Measurements from ENCODE around the gene MIPOL1.
"Not testable (repeated sequence)": the region's sequence is repeated elsewhere in the genome, so short reads cannot be mapped to it uniquely, and the experiment has no call there.

The MIPOL1 gene

DNA sequence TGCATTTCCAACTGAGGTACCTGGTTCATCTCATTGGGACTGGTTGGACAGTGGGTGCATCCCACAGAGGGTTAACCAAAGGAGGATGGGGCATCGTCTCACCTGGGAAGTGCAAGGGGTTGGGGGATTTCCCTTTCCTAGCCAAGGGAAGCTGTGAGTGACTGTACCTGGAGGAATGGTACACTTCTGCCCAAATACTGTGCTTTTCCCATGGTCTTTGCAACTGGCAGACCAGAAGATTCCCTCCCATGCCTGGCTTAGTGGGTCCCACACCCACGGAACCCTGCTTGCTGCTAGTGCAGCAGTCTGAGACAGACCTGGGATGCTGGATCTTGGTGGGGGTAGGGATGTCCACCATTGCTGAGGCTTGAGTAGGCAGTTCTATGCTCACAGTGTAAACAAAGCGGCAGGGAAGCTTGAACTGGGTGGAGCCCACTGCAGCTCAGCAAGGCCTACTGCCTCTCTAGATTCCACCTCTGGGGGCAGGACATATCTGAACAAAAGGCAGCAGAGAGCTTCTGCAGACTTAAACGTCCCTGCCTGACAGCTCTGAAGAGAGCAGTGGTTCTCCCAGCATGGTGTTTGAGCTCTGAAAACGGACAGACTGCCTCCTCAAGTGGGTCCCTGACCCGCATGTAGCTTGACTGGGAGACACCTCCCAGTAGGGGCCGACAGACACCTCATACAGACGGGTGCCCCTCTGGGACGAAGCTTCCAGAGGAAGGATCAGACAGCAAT lies 9.7 kb upstream of the MIPOL1 start:
- DNase-seq = not testable (repeated sequence)

DNA sequence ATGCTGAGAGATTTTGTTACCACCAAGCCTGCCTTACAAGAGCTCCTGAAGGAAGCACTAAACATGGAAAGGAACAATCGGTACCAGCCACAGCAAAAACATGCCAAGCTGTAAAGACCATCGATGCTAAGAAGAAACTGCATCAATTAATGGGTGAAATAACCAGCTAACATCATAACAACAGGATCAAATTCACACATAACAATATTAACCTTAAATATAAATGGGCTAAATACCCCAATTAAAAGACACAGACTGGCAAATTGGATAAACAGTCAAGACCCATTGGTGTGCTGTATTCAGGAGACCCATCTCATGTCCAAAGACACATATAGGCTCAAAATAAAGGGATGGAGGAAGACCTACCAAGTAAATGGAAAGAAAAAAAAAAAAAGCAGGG lies 8.0 kb upstream of the MIPOL1 start:
- DNase-seq = not testable (repeated sequence)

DNA sequence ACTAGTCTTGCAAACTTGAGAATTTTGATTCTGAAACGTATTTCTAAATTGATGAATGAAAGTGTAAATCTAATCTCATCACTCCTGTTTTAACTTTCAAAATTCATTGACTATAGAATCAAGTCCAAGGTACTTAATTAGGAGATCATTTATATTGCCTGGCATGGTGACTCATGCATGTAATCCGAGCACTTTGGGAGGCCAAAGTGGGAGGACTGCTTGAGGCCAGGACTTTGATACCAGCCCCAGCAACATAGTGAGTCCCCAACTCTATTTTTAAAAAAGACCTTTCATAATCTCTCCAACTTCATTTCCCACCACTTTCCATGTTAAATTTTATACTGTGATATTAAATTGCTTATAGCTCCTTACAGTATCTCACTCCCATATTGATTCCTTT lies 3.0 kb upstream of the MIPOL1 start:
- no peak for DNase-seq

DNA sequence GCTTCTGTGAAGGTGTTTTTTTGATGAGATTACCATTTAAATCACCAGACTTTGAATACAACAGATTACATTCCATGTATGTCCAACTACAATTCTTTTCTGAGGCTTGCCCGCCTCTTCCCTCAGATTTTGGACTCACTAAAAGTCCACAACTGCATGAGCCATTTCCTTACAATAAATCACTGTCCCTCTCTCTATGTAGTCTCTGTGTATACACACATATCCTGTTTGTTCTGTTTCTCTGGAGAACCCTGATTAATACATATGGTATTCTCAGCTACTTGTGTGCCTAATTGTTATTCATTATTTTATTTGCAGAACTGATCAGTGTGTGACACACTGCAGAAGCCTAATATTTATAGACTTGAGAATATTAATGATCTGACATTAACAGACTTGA lies 2.4 kb upstream of the MIPOL1 start:
- DNase-seq = no peak

DNA sequence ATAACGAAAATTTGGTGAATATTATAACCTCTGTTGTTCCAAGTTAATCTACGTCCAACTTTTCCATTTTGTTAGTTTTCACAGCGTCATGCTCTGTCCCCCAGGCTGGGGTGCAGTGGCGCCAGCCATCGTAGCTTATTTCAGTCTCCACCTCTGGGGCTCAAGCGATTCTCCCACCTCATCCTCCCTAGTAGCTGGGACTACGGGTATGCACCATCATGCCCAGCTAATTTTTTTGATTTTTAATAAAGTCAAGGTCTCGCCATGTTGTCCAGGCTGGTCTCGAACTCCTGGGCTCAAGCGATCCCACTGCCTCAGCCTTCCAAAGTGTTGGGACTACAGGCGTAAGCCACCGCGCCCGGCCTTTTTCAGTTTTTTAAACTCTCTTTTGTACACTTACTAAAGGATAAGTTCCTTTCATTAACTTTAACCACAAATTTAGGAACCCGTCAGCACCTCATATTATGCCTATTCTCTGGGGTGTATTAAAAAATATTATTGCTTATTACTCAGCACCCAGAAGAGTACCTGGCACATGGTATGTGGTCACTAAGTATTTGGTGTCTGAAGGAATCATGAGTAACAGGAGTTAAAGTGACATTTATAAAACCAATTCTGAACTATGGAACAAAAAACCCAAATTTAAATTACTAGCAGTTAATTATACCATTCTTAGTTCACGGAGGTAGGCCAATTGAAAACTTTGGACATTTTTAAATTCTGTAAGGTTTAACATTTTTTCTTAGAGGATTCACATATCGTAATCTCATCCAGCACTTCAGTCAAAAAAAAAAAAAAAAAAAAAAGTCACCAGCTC lies 925 bp upstream of the MIPOL1 start:
- DNase-seq = no peak

DNA sequence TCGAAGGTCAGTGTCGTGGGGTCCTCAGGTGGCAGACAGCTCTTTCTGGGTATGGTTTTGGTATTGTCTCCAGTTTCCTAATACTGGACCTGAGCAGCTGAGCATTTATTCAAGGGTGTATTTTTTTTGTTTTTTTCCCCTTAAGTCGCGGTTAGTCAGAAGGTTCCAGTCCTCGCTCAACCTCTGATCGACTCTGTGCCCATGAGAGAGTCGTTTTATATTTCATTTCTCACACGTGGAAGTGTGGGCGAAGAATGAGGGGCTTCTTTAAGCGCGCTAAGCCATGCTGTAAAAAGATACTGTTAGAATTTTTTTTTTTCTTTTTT lies 499 bp downstream of the MIPOL1 start:
- DNase-seq = no peak

DNA sequence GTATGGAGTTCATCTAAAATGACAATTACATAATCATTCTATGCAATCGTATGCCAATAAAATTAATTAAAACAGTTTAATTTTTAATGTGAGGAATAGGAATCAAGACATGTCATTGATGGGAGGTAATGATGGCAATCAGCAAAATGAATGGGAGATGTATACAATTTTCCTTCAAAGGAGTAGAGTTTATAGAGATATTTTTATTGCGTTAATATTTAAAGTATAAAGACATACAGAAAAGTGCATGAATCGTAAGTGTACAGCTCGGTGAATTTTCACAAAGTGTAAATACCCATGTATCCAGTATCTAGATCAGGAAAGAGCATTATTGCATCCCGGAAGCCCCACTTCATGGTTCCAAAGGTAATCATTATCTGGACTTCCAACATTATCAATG lies 1.2 kb downstream of the MIPOL1 start:
- DNase-seq = no peak

DNA sequence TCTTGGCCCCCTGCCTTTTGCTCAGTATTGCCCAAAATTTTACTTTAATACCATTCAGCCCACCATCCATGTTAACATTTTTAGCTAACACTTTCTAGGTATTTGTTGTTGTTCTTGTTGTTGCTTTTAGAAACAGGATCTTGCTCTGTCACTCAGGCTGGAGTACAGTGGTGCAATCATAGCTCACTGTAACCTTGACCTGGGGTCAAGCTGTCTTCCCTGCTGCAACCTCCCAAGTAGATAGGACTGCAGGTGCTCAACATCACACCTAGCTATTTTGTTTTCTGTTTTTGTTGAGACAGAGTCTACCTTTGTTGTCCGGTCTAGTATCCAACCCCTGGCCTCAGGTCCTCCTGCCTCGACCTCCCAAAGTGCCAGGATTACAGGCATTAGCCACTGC lies 4.0 kb downstream of the MIPOL1 start:
- no peak for DNase-seq

DNA sequence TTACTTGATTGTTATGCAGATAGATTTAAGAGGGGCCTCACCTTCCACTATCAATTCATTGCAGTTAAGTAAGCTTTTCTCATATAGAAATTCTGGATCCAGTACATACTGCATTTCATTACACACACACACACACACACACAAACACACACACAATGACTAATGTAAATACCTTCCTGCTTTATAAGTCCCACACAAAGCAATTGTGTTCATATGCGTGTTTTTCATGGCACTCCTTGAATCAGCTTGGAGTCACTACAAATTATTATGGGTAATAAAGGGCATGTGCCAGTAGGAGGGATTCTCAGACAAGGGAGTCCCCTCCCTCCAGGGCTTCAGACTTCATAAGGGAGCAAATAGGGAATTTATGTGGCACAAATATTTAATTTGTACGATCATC lies 4.5 kb downstream of the MIPOL1 start:
- no peak for DNase-seq

DNA sequence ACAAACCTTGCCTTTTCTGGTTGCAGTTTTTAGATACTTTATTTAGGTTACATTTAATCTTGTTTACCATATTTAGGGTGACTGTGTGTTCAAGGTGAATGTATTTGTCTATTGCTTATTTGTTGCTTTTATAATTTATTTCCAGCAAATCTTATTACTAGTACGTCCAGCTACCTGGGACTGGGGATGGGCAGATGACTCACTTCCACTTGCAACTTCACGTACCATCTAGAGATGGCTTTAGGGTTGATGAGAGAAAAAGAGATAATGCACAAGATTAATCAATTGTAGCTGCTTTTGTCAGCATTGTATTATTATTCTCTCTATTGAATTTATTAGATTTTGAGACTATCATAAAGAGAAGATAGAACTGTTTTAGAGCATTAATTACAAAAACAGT lies 5.1 kb downstream of the MIPOL1 start:
- no peak for DNase-seq

DNA sequence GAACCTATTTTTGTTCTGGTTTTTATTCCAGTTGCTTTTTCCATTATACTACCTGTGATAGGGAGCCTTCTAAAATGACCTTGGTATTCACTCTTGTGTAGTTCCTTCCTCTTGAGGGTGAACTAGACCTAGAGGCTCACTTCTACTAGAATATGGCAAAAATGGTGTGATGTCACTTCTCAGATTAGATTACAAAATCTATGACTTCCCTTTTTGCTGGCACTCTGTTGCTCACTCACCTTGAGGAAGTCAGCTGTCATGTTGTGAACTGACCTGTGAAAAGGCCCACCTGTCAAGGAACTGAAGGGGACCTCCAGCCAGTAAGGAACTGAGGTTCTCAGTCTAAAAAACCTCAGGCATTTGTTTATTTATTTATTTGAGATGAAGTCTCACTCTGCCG lies 5.7 kb downstream of the MIPOL1 start:
- DNase-seq = no peak

DNA sequence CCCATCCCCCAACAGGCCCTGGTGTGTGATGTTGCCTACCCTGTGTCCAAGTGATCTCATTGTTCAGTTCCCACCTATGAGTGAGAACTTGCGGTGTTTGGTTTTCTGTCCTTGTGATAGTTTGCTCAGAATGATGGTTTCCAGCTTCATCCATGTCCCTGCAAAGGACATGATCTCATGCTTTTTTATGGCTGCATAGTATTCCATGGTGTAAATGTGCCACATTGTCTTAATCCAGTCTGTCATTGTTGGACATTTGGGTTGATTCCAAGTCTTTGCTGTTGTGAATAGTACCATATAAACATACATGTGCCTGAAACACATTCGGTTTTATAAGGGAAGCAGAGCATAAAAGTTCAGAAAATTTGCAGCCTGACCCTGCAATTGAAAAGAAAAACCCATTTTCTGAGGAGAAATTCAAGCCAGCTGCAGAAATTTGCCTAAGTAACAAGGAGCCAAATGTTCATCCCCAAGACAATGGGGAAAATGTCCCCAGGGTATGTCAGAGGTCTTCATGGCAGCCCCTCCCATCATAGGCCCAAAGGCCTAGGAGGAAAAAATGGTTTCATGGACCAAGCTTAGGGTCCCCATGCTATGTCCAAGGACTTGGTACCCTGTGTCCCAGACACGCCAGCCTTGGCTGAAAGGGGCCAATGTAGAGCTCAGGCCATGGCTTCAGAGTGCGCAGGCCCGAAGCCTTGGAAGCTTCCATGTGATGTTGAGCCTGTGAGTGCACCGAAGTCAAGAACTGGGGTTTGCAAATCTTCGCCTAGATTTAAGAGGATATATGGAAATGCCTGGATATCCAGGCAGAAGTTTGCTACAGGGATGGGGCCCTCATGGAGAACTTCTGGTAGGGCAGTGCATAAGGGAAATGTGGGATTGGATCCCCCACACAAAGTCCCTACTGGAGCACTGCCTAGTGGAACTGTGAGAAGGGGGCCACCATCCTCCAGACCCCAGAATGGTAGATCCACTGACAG lies 8.2 kb downstream of the MIPOL1 start:
- DNase-seq = not testable (repeated sequence)

DNA sequence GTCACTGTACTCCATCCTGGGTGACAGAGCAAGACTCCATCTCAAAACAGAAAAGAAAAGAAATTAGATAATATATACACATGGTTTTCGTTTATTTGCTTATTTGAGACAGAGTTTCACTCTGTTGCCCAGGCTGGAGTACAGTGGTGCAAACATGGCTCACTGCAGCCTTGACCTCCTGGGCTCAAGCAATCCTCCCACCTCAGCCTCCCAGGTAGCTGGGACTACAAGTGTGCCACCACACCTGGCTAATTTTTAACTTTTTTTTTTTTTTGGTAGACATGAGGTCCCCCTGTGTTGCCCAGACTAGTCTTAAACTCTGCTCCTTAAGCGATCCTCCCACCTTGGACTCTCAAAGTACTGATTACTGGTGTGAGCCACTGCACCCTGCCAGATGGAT lies 11.9 kb downstream of the MIPOL1 start:
- not testable (repeated sequence) for DNase-seq

DNA sequence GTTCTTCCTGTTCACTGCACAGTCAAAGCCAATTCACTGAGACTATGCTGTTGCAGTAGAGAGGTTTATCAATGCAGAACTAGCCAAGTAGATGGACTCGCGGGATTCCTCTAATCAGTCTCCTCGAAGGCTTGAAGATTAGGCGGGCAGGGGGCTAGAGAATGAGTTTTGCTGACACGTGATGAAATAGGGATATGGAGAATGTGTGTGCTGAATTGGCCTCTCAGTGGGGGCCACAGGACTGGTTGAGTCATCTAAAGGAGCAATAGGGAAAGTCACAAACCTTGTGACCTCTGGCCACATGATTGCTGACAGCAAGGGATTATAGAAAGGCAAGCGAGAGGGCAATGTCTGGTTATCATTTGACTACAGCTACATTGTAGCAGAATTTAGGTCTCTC lies 12.7 kb downstream of the MIPOL1 start:
- no peak for DNase-seq

DNA sequence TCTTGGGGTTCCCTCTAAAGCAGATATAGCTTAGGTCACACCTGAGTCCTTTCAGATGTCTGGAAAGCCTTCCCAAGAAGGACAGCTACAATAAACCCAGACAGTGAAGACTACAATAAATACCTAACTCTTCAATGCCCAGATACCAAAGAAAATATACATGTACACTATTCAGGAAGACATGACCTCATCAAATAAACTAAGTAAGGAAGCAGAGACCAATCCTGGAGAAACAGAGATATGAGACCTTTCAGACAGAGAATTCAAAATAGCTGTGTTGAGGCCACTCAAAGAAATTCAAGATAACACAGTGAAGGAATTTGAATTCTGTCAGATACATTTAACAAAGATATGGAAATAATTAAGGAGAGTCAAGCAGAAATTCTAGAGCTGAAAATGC lies 15.3 kb downstream of the MIPOL1 start:
- no peak for DNase-seq

DNA sequence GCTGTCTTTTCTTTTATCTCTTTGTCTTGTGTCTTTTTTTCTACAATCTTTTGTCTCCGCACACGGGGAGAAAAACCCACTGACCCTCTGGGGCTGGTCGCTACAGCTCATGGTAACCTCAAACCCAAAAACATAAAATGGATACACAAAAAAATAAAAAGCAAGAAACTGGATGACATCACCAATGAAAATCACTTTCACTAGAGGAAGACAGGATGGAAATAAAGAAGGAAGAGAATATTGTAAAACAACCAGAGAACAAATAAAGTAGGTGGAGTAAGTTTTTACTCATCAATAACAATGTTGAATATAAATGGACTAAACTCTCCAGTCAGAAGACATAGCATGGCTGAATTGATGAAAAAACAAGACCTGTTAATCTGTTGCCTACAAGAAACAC lies 17.6 kb downstream of the MIPOL1 start:
- no peak for DNase-seq

DNA sequence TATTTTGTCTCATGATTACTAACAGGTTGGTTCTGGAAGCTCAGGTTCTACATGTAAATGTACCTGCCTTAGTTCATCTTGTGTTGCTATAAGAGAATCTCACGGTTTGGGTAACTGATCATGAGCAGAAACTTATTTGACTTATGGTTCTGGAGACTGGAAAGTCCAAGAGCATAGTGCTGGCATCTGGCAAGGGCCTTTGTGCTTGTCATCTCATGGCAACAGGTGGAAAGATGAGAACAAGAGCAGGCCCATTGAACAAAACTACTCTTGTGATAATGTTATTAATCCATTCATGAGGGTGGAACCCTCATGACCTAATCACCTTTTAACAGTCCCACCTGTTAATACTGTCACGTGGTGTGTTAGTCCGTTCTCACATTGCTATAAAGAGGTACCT lies 23.3 kb downstream of the MIPOL1 start:
- DNase-seq = no peak

DNA sequence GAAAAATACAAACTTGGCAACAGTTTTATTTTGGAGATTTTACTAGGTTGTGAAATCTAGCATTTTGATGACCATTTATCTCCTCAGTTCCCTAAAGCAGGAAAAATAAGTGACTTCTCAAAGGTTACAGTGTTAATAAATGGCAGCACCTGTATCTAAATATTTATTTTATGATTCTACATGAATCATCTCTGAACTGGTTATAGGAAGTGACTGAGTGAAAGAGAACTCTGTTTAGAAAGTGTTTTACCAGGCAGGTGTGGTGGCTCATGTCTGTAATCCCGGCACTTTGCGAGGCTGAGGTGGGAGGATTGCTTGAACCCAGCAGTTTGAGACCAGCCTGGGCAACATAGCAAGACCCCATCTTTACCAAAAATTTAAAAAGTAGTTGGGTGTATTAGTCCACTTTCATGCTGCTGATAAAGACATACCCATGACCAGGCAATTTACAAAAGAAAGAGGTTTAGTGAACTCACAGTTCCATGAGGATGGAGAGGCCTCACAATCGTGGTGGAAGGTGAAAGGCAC lies 26.3 kb downstream of the MIPOL1 start:
- no peak for DNase-seq

DNA sequence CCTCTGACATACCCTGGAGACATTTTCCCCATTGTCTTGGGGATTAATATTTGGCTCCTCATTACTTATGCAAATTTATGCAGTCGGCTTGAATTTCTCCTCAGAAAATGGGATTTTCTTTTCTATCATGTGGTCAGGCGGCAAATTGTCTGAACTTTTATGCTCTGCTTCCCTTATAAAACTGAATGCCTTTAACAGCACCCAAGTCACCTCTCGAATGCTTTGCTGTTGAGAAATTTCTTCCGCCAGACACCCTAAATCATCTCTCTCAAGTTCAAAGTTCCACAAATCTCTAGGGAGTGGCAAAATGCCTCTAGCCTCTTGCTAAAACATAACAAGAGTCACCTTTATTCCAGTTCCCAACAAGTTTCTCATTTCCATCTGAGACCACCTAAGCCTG lies 27.9 kb downstream of the MIPOL1 start:
- DNase-seq = not testable (repeated sequence)

DNA sequence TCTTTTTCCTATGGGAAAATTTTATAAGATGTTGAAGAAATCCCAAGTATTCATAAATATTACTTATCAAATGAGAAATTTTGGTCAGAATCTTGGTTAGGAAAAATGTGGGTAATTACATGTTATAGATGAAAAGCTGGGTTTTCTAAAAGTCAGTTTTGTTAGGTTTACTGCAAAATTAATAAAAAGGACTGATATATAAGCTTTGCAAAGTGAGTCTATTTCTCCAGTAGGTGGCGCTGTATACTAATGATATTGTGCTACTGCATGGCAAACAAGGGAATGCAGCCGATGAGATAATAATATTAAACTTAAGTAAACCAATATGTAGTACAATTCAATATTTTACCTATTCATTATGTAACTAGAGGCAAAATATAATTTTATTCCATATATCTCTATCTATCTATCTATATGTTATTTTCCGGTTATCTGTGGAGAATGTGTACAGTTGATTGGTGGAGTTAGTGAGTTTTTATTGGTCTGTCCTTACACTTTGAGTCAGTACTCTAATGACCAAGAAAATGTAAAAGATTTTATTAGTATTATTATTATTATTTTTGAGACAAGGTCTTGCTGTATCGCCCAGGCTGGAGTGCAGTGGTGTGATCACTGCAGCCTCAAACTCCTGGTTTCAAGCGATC lies 32.9 kb downstream of the MIPOL1 start:
- peak; percentile 59 for DNase-seq

DNA sequence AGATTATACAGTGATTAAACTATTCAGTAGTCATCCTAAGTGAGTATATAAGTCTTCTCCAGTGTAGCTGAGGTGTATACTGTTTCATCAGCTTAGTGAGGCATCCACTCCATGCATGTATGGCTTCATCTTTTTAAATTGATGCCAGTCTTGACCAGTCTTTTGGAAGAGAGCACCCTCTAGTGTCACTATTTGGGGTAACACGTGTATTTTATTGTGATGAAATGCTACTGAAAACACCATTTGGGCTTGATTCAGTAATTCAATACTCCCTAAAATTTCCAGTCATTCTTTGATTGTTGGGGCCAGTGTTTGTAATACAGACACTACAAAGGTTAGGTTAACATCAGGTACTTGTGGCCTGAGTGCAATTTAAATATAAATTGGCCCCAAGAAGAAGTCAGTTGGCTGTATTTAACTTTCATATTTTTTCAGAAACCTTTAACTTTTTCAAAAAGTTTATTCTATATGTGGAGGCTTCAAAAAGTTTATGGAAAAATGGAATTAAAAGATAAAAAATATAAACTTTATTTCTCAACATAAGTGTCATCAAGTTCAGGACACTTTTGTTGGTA lies 35.3 kb downstream of the MIPOL1 start:
- DNase-seq = peak; percentile 60

DNA sequence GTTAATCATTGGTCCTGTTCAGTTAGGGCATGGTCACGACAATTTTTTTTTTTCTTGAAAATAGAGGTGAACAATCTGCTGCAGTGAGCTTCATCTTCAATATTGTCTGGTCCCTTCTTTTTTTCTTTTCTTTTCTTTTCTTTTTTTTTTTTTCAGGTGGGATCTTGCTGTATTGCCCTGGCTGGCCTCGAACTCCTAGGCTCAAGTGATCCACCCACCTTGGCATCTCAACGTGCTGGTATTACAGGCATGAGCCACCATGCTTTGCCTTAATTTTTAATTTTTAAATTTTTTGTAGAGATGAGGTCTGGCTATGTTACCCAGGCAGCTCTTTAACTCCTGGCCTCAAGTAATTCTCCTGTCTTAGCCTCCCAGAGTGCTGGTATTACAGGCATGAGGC lies 36.5 kb downstream of the MIPOL1 start:
- DNase-seq = no peak

All from NCI-H2107 (cell line).